Mesodermal cell (in vitro differentiated cells): Measurements from ENCODE around the gene PRR20C.
"Not testable (repeated sequence)": the region's sequence is repeated elsewhere in the genome, so short reads cannot be mapped to it uniquely, and the experiment has no call there.

Source experiments
- H3K27ac ChIP-seq: 2 replicates; pipeline ENCODE4 v1.7.0; 2013; ENCODE audit warnings: mild to moderate bottlenecking, low read depth, low read length, moderate library complexity; ENCODE audit not compliant: severe bottlenecking
- H3K36me3 ChIP-seq: 2 replicates; pipeline ENCODE4 v1.7.1; 2013; ENCODE audit warnings: mild to moderate bottlenecking, low read length, moderate library complexity; ENCODE audit not compliant: control insufficient read depth, insufficient read depth
- H3K4me1 ChIP-seq: one replicate; pipeline ENCODE4 v1.7.1; 2013; ENCODE audit warnings: mild to moderate bottlenecking, low read length; ENCODE audit not compliant: insufficient read depth, control insufficient read depth, poor library complexity, severe bottlenecking
- H3K4me3 ChIP-seq: 2 replicates; pipeline ENCODE4 v1.7.0; 2013; ENCODE audit warnings: low read length, control low read depth, mild to moderate bottlenecking; ENCODE audit not compliant: insufficient read depth, poor library complexity, severe bottlenecking; ENCODE audit errors: extremely low read depth
- H3K9me3 ChIP-seq: 2 replicates; pipeline ENCODE4 v1.7.1; 2013; ENCODE audit warnings: mild to moderate bottlenecking, low read length, moderate library complexity; ENCODE audit not compliant: control insufficient read depth
- WGBS, 2 experiments: methylation state at CpG; one replicate each; pipeline ENCODE4 v1.1.5; 2013; ENCODE audit warnings: missing lambda C conversion rate in 2 of 2; ENCODE audit not compliant: insufficient coverage in 2 of 2; 5-methylcytosine and 5-hydroxymethylcytosine counted together

Gene PRR20C

GRCh38 chr13:57160332-57160731, 6.5 kb downstream of the PRR20C start, which contains the start of gene PRR20D:
Gene PRR20D (plus strand): TSS chr13:57160632. CDS start chr13:57161019, 387 bp downstream.
- H3K4me3 ChIP-seq, H3K27ac ChIP-seq, H3K36me3 ChIP-seq, H3K9me3 ChIP-seq, H3K4me1 ChIP-seq: not testable (repeated sequence)
- no CpG with 5 or more reads among the region's 22 CpGs for WGBS, 2 experiments

GRCh38 chr13:57166897-57167296, 13.0 kb downstream of the PRR20C start, which contains the start of gene PRR20E:
Gene PRR20E (plus strand): TSS chr13:57167197. CDS start chr13:57167584, 387 bp downstream.
- H3K27ac ChIP-seq, H3K9me3 ChIP-seq, H3K36me3 ChIP-seq, H3K4me3 ChIP-seq, H3K4me1 ChIP-seq: not testable (repeated sequence)
- no CpG with 5 or more reads among the region's 22 CpGs for WGBS, 2 experiments

- no peak overlapping the region for H3K27ac ChIP-seq
- no CpG with 5 or more reads among the region's 1 CpG for WGBS, 2 experiments
- H3K36me3 ChIP-seq: no peaks in the 10 kb centered on the region
- no peak overlapping the region for H3K4me3 ChIP-seq
- no peaks in the 10 kb centered on the region for H3K9me3 ChIP-seq
- no peaks in the 10 kb centered on the region for H3K4me1 ChIP-seq
Observed at GRCh38 chr13:57191667-57192066, 37.8 kb downstream of the PRR20C start.
